Anterior cingulate cortex (tissue), 58 donors: ENCODE results near the gene SCN3A.

Experiments
- DNase-seq, 58 donors: peaks; one replicate each; lab custom pipeline; 2025; lab: John Stamatoyannopoulos, UW

The SCN3A gene

GRCh38 chr2:165203689-165204559, at the start of gene SCN3A:
SCN3A (minus strand) TSS chr2:165204050; CDS start chr2:165176394, 27,656 bp downstream.
- DNase-seq, result peak in 24 of 58 donors; percentile 0 to 34 (median 4)

DNA sequence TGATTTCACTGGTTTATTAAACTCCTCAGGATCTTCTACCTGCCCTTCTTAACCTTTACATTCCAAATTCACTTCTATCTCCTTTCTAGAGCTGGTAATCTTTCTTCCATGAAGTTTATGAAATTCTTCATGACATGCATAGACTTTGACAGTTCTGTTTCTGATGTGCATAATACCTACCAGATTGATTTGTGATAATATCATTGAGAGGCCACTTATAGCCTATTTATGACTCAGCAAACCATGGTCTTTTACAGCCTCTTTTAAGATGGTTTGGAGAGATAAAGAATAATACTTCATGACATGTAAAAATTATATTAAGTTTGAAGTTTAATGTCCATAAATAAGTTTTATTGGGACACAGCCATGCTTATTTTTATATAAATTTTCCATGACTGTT, 49.3 kb upstream of the SCN3A start:
- DNase-seq, result no peak

- no peak for DNase-seq
Measured at GRCh38 chr2:165251366-165251765, 47.5 kb upstream of the SCN3A start.

DNA sequence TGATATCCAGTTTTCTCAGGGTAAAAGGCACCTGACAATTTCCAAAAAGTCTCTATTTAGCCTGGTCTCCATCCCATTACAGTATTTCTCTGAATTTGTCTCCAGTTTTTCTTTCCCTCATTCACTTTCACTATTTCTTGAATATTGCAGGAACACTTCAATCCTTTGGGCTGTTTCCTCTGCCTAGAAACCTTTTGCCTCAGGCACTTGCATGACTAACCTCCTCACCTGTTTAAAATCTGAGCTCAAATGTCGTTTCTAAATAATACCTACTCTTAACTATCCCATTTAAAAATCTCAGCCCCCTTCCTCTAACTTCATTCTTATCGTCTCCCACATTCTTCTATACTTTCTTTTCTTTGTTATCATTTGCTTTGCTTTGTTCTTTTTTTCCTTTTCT, 44.4 kb upstream of the SCN3A start:
- no peak for DNase-seq

- DNase-seq, result no peak
Measured at GRCh38 chr2:165245081-165245793, 41.4 kb upstream of the SCN3A start.

DNA sequence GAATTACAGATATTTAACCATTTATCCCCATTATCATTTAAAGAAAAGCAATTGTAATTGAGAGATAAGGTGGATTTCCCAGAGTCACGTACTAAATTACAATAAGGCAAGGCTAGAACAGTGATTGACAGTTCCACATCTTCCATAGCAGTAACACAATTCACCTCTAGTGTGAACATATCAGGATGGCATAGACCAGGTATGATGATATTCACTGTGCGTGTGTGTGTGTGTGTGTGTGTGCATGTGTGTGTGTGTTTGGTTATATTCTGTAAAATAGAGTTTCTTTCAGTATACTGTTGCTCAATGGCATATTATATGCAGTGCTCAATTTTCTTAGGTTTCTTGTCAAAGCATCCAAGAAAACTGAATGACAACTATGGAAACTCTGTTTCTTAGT, 37.1 kb upstream of the SCN3A start:
- DNase-seq, result no peak

DNA sequence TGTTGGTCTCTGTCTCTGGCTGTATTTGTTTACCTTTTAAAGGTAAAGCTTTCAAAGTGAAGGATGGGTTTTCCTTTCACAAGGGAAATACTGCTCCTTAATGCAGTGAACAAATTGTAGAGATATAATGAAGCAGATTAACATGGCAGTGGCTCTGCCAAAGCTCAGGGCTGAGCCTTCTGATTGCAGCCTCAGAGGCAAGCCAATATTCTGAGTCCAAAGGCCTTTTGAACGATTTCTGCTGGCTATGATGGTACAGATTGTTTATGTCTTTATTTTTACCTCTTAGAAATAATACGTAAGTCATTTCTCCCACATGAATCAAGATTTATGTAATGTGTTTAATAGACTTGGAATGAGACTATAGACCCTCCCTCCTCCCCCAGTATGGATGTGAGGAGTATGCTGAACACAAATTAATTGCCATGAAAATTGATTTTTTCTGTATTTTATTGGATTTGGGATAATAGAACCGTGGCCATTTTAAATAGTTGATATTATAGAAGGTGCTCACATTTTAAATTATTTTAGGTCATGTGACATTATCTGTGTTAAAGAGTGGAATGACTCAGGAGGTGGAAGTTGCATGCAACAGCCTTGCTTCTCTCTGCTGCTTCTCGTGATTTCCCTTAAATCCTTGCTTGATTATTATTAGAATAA, 36.1 kb upstream of the SCN3A start:
- no peak for DNase-seq

GRCh38 chr2:165239230-165239629, 35.4 kb upstream of the SCN3A start, which contains the start of gene SCN2A:
SCN2A (plus strand) TSS chr2:165239414; CDS start chr2:165295824, 56,410 bp downstream.
- peak in 6 of 58 donors; percentile 2 to 48 (median 5) for DNase-seq

GRCh38 chr2:165238295-165238694, 34.4 kb upstream of the SCN3A start:
- DNase-seq, result no peak

- DNase-seq, result no peak
Measured at GRCh38 chr2:165237056-165237455, 33.2 kb upstream of the SCN3A start.

- DNase-seq, result no peak
Measured at GRCh38 chr2:165227571-165227970, 23.7 kb upstream of the SCN3A start.

DNA sequence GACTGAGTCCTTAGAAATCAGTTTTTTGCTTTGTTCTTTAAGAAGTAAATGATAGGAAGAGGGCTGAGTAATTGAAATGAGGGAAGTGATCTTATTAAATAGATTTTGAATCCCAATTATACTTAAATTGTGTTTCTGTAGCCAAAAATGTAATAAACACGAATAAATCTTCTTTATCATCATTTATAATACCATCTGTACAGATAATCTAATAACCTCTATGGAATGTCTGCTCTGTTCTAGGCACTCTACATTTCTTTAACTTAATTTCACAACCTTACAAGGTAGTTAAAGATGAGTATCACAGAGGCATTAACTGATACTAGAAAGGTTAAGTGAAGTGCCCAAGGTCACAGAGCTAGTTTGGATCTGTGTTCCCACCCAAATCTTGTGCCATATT, 21.1 kb upstream of the SCN3A start:
- DNase-seq, result no peak

DNA sequence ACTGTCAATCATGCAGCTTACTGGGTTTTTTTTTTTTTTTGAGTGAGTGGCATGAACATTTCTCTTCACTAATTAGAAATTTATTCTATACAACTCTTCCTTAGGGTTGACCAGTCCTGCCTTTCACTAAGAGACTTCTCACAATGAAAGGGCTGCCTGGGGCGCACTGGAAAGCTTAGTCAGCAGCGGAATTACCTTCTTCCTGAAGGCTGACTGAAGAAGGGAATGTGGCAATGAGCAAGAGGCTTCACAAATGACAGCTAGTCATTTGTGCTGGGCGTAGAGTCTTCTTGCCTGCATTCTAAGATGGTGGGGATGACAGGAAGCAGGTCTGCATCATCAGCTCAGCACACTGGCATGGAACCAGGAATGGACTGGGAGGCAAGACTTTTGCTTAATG, 15.6 kb upstream of the SCN3A start:
- no peak for DNase-seq

- DNase-seq, result no peak
Measured at GRCh38 chr2:165214093-165214492, 10.2 kb upstream of the SCN3A start.

DNA sequence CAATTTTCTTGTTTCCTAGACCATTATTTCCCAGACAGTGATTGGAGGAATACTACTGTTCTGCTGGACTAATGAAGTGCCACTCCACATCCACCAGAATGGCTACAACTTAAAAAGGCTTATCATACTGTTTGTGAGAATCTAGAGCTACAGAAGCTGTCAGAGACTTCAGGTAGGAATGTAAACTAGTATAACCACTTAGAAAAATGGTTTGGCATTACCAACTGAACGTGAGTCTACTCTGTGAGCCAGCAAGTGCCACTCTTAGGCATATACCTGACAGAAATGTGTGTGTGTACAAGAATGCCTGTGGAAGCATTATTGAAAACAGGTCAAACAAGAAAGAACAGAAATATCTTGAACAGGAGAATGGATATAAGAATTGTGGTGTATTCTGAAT, 4.2 kb upstream of the SCN3A start:
- no peak for DNase-seq

GRCh38 chr2:165205865-165206264, 2.0 kb upstream of the SCN3A start:
- no peak for DNase-seq

- DNase-seq, result no peak
Measured at GRCh38 chr2:165202239-165202638, 1.6 kb downstream of the SCN3A start.

DNA sequence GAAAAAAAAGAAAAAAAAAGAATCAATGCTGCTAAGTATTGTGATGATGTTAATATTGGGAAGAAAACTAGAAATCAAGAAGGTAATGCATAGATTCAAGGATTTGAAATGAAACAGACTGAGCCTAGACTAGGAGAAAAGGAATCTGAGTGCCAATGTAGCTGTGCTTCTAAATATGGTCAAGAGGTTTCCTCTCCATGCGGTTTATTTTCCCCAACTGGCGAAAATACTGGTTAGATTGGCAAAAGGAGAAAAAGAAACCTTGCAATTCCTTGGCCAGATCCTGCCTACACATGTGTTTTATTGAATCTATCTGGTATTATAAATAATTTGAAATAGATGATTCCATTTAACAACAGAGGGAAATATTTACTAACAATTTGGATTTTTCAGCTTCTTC, 5.7 kb downstream of the SCN3A start:
- DNase-seq, result no peak

GRCh38 chr2:165197346-165197745, 6.5 kb downstream of the SCN3A start:
- DNase-seq, result no peak

DNA sequence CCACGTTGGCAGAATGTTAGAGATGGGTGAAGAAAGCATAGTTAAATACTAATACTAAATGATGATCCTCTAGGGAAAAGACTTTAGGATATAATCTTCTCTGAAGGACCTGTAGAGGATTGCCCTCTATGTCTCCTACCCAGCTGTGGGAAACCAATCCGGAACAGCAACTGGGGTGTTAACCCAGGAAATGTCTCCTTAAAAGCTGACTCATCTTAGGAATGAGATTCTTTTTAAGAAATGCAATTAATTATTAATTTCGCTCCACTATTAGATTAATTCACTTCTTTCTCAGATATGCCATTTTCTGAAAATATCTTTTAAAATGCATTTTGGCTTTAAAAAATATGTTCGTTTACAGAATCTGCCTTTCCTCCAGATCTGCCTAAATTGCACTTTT, 7.4 kb downstream of the SCN3A start:
- DNase-seq, result no peak

DNA sequence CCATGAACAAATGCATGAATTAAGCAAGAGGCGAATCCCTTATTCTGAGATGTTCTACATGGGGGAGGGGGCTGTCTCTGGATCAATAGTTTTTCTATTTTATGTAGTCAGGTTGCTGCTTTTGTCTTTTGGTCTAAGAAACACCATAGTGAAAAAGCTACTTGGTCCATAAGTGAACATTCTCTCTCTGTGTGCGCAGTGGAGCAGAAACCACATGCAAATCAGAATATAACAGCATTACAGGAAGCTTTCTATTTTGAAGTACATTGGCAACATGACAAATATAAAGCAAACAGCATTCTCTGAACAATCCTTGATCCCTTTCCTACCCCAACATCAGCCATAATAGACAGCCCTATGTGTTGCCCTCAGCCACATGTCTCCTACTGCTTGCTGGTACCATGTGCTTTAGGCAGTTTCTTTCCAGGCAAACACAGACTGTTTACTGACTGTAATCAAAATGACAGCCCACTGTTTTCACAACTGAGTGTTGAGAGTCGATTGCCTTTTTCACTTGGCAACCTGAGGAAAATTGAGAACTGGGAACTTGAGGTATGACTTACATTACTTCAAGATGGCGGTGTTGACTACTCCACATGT, 10.6 kb downstream of the SCN3A start:
- no peak for DNase-seq
